DND-41 (cell line): ENCODE measurements around the gene ADGRG6.

Source experiments
- ATAC-seq: fragments of 200-7000 bp; cut with Tn5 transposase; 3 replicates; pipeline ENCODE4 v1.9.1; 2021; ENCODE audit warnings: low read depth; ENCODE audit not compliant: insufficient read depth
- DNase-seq: peaks from one replicate; pipeline ENCODE4 v3.0.0-alpha.2; 2020
- H2AFZ ChIP-seq: 2 replicates; pipeline ENCODE4 v1.6.0; 2012; ENCODE audit warnings: low read depth, low read length
- H3K27ac ChIP-seq: 2 replicates; pipeline ENCODE4 v1.5.1; 2012; ENCODE audit warnings: low read length, inconsistent platforms
- H3K27me3 ChIP-seq: fragments of 200-600 bp; sonication (generic); 2 replicates; pipeline ENCODE4 v1.6.0; 2012; ENCODE audit warnings: low read length, mild to moderate bottlenecking, inconsistent platforms; ENCODE audit not compliant: insufficient read depth, poor library complexity
- H3K36me3 ChIP-seq: 2 replicates; pipeline ENCODE4 v1.5.1; 2012; ENCODE audit warnings: low read length, inconsistent platforms; ENCODE audit not compliant: insufficient read depth
- H3K4me1 ChIP-seq: 2 replicates; pipeline ENCODE4 v1.5.1; 2012; ENCODE audit warnings: mild to moderate bottlenecking, low read length; ENCODE audit not compliant: insufficient read depth
- H3K4me2 ChIP-seq: 2 replicates; pipeline ENCODE4 v1.6.0; 2012; ENCODE audit warnings: mild to moderate bottlenecking, moderate library complexity, low read length, inconsistent platforms; ENCODE audit not compliant: insufficient read depth
- H3K4me3 ChIP-seq, 2 experiments: fragments of 200-600 bp in 1 of 2; shearing (Covaris generic) in 1 of 2; 2 replicates each; pipeline ENCODE4 v1.5.1; 2012 to 2016; ENCODE audit warnings: inconsistent platforms in 2 of 2, low read length in 2 of 2, mild to moderate bottlenecking in 2 of 2, low read depth in 1 of 2, moderate library complexity in 1 of 2
- H3K79me2 ChIP-seq: 2 replicates; pipeline ENCODE4 v1.6.0; 2012; ENCODE audit warnings: low read length, inconsistent platforms; ENCODE audit not compliant: insufficient read depth
- H3K9ac ChIP-seq: 2 replicates; pipeline ENCODE4 v1.6.0; 2012; ENCODE audit warnings: low read depth, mild to moderate bottlenecking, inconsistent platforms, low read length, moderate library complexity
- H3K9me3 ChIP-seq: 2 replicates; pipeline ENCODE4 v1.5.1; 2012; ENCODE audit warnings: low read length, moderate library complexity, mild to moderate bottlenecking, inconsistent platforms; ENCODE audit not compliant: insufficient read depth, severe bottlenecking
- H4K20me1 ChIP-seq: 2 replicates; pipeline ENCODE4 v1.6.0; 2012; ENCODE audit warnings: low read length; ENCODE audit not compliant: insufficient read depth
- EZH2 ChIP-seq: IDR thresholded peaks from 3 replicates; pipeline ENCODE4 v1.6.1; 2012; ENCODE audit warnings: borderline replicate concordance, low read depth, mild to moderate bottlenecking, moderate library complexity, low read length, inconsistent platforms; ENCODE audit not compliant: severe bottlenecking
- TF ChIP-seq, protein P1 (sequence below): IDR thresholded peaks from 2 replicates; pipeline ENCODE4 v1.5.1; 2012; ENCODE audit warnings: borderline replicate concordance, low read length, moderate library complexity, mild to moderate bottlenecking; ENCODE audit not compliant: poor library complexity, severe bottlenecking; ENCODE audit errors: extremely low read depth

Gene ADGRG6

DNA sequence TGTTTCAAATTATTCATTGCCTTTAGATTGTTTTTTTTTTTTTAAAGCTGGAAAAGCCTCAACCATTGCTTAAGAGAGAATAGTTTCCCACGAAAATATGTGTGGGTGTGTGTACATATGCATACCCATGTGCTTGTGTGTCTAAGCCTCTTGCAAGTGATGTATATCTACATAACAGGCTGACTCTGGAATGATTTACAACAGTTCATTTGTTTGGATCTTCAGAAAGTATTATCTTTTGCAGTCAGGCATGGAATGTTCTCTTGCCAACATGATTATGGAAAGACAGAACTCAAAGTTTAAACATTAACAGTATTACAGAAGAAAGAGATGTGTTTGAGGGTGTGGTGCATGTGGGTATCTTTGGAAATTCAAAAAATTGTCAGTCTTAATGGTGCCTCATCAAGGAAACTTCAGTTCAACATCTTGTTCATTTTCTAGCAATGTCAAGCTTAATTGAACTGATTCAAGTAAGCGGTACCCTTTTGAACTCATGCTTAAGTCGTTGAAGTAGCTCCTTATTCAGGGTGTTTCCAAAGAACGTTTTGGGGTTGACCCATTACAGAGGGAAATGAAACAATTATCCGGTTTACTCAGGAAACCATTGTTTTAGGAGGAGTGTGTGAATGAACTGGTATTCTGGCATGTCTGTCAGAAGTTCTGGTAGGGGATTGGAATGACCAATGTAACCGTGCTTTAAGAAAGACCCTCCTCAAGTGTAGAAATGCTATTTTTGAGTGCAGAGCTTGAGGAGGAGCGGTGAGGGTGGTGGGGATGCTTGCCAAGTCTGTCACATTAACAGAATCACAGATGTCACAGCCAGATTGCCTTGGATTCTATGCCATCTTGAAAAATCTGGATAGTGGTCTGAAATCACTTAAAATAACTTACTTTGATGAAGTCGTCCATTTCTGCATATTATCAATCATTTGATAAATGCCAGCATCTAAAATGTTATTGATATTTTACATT is 60.3 kb downstream of the ADGRG6 start:
- Histone ChIP-seq H3K36me3 (no peaks in the 10 kb centered on the region), H3K4me2 (no peak overlapping the region), H2AFZ (no peak overlapping the region), H3K4me3 (no peak overlapping the region), H3K27ac (no peak overlapping the region), H3K9ac (no peak overlapping the region), H4K20me1 (no peaks in the 10 kb centered on the region), H3K79me2 (no peaks in the 10 kb centered on the region), H3K9me3 (no peaks in the 10 kb centered on the region), H3K27me3 (peaks cover 19% of the 10 kb centered on the region), H3K4me1 (no peaks in the 10 kb centered on the region)
- ATAC-seq (no peak), DNase-seq (no peak)
- TF ChIP-seq, protein P1, sequence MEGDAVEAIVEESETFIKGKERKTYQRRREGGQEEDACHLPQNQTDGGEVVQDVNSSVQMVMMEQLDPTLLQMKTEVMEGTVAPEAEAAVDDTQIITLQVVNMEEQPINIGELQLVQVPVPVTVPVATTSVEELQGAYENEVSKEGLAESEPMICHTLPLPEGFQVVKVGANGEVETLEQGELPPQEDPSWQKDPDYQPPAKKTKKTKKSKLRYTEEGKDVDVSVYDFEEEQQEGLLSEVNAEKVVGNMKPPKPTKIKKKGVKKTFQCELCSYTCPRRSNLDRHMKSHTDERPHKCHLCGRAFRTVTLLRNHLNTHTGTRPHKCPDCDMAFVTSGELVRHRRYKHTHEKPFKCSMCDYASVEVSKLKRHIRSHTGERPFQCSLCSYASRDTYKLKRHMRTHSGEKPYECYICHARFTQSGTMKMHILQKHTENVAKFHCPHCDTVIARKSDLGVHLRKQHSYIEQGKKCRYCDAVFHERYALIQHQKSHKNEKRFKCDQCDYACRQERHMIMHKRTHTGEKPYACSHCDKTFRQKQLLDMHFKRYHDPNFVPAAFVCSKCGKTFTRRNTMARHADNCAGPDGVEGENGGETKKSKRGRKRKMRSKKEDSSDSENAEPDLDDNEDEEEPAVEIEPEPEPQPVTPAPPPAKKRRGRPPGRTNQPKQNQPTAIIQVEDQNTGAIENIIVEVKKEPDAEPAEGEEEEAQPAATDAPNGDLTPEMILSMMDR: no peak

DNA sequence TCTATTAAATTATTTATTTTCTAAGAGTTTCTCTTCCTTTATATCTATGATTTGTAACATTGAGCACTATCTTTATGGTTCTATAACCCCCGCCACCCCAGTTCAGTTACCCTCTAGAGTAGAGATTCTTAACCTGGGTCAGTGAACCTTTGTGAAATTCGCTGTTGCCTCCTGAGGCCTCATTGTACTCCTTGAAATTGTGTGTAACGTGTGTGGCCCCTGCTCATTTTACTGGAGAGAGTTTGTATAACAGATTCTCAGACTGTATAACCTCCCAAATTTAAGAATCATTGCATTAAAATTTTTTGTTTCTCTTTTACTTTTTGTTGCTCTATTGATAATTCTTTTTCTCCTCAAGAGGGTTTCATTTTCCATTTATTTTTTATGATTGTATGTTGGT is 65.3 kb downstream of the ADGRG6 start:
- Histone ChIP-seq H2AFZ (no peak overlapping the region), H3K36me3 (no peaks in the 10 kb centered on the region), H3K27me3 (peaks cover 11% of the 10 kb centered on the region), H3K9me3 (no peaks in the 10 kb centered on the region), H3K9ac (no peak overlapping the region), H3K4me2 (no peak overlapping the region), H4K20me1 (no peaks in the 10 kb centered on the region), H3K4me3 (no peak overlapping the region), H3K79me2 (no peaks in the 10 kb centered on the region), H3K4me1 (no peaks in the 10 kb centered on the region), H3K27ac (no peak overlapping the region)
- TF ChIP-seq EZH2: no peak
- TF ChIP-seq, protein P1: no peak
- DNase-seq: no peak
- no peak for ATAC-seq

DNA sequence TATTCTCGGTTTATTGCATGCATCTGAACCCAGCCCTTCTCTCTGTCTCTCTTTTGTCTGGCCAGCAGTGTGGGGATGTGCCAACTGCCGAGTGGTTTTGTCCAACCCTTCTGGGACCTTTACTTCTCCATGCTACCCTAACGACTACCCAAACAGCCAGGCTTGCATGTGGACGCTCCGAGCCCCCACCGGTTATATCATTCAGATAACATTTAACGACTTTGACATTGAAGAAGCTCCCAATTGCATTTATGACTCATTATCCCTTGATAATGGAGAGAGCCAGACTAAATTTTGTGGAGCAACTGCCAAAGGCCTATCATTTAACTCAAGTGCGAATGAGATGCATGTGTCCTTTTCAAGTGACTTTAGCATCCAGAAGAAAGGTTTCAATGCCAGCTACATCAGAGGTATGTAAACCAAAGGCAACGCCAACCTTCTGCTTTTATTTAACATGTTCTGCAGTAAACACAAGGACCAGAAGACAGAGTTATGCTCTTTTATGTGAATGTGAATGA is 65.8 kb downstream of the ADGRG6 start:
- no peak for ATAC-seq
- Histone ChIP-seq H3K4me3 (no peak overlapping the region), H3K9ac (no peak overlapping the region), H3K36me3 (no peaks in the 10 kb centered on the region), H2AFZ (no peak overlapping the region), H3K79me2 (no peaks in the 10 kb centered on the region), H3K4me2 (no peak overlapping the region), H3K9me3 (no peaks in the 10 kb centered on the region), H3K27ac (no peak overlapping the region), H3K4me1 (no peaks in the 10 kb centered on the region), H3K27me3 (peaks cover 7% of the 10 kb centered on the region), H4K20me1 (no peaks in the 10 kb centered on the region)
- TF ChIP-seq EZH2: no peak
- TF ChIP-seq, protein P1: no peak
- DNase-seq: no peak
